Measurements from ENCODE around the gene RSPH3. TPM values are rescaled to one million over a fixed set of nuclear protein-coding genes. Genes with fewer than 3 reads are reported as not detected.

Gene RSPH3
- total RNA-seq, 1 donor: 6.4 TPM

DNA sequence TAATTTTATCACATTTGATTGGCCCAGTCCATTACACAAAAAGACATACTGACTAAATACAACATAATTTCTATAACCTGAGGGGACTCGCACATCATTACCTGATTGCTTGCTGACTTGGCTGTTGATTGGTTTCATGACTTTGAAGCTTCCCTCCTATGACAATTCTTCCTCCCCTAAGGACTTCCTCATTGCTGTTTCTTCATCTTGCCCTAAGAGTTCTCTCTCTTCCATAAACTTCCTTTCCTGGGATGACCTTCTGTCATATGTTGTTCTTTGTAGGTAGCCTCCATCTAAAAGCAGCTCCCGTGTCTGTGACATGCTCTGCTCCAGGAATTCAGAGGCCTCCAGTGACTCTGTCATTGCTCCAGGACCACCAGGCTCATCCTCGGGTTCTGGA, 22.6 kb downstream of the RSPH3 start:
- no peak for DNase-seq (ENCODE audit: low read depth)
- no peak overlapping the region for H3K4me3 ChIP-seq (ENCODE audit: low read depth, low read length)
- TF ChIP-seq, protein P1, sequence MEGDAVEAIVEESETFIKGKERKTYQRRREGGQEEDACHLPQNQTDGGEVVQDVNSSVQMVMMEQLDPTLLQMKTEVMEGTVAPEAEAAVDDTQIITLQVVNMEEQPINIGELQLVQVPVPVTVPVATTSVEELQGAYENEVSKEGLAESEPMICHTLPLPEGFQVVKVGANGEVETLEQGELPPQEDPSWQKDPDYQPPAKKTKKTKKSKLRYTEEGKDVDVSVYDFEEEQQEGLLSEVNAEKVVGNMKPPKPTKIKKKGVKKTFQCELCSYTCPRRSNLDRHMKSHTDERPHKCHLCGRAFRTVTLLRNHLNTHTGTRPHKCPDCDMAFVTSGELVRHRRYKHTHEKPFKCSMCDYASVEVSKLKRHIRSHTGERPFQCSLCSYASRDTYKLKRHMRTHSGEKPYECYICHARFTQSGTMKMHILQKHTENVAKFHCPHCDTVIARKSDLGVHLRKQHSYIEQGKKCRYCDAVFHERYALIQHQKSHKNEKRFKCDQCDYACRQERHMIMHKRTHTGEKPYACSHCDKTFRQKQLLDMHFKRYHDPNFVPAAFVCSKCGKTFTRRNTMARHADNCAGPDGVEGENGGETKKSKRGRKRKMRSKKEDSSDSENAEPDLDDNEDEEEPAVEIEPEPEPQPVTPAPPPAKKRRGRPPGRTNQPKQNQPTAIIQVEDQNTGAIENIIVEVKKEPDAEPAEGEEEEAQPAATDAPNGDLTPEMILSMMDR (IDR thresholded peaks at IDR 0.05; ENCODE audit: insufficient read depth, low read length): no peak

DNA sequence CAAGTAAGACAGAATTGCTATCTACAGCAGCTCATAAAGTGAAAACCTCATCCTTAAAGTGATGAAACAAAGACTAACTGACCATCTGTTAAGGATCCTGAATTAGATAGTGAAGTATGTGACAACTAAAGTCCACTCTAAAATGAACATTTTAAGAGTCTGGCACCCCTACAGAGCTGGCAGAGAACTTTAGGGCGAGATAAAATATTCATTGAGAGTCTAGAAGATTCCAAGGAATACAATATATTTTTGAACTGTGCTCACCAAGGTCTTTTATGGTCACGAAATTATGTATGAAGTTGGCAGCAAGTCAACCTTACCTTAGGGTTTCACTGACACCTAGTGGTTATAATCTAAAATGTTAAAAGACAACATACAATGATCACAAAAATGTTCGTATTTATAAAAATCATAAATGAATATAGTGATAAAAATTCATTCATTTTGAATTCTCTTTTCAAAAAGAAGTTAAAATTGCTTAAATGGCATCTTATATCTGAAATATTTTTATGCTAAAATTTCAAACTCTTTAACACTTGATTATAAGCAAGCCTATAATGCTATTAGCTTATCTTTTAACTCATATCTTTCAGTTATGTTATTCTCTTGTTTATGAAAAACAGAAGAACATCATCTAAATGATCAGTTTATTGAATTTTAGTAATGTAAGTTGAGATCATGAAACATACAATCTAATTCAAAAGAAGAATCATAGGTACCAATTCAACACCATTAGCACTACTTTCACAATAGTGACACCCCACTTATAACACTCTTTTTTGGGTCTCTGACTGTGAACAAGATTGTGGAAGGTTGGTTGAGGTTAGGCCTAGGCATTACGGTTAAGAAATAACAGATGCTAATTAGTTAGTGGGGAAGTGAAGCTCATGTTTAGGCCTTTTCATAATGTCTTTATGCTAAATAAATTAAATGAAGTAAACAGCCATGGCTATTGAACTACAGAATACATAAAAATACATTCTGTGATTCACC, 27.5 kb downstream of the RSPH3 start:
- DNase-seq (ENCODE audit: low read depth): peak; percentile 83
- TF ChIP-seq, protein P1 (IDR thresholded peaks at IDR 0.05; ENCODE audit: insufficient read depth, low read length): peak; percentile 35
- H3K4me3 ChIP-seq (ENCODE audit: low read depth, low read length): no peak overlapping the region

DNA sequence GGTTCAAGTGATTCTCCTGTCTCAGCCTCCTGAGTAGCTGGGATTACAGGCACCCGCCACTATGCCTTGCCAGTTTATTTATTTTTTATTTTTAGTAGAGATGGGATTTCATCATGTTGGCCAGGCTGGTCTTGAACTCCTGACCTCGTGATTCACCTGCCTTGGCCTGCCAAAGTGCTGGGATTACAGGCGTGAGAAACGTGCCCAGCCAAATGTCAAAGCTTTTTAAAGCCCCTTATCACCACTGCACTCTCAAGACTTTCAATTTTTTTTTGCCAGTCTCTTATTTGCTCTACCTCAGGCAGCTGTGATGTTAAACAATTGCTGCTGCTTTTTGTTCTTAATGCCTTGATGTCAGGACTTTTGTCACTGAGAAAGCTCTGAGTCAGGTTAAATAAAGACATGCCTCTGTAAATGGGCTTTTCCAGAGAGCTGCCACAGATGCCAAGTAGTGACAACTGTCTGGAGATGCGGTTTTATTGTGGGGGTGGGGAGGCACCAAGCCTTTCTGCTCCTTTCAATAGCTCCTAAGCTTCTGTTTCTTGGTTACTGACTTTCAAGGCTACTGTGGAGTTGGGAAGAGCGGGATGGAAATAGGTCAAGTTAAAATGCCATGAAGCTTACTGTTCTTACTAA, 29.2 kb downstream of the RSPH3 start:
- H3K4me3 ChIP-seq (ENCODE audit: low read depth, low read length): no peak overlapping the region
- TF ChIP-seq, protein P1 (IDR thresholded peaks at IDR 0.05; ENCODE audit: insufficient read depth, low read length): no peak
- peak; percentile 40 for DNase-seq (ENCODE audit: low read depth)

DNA sequence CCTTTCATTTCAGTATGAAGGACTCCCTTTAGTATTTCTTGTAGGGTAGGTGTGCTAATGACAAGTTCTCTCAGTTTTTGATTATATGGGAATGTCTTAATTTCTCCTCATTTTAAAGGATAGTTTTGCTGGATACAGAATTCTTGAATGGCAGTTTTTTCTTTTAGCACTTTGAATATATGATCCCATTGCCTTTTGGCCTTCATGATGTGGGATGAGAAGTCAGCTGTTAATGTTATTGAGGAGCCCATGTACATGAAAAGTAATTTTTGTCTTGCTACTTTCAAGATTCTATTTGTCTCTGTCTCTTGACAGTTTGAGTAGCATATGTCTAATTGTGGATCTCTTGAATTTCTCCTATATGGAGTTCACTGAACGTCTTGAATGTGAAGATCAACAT, 30.9 kb downstream of the RSPH3 start:
- TF ChIP-seq, protein P1 (IDR thresholded peaks at IDR 0.05; ENCODE audit: insufficient read depth, low read length): no peak
- no peak for DNase-seq (ENCODE audit: low read depth)
- no peak overlapping the region for H3K4me3 ChIP-seq (ENCODE audit: low read depth, low read length)

DNA sequence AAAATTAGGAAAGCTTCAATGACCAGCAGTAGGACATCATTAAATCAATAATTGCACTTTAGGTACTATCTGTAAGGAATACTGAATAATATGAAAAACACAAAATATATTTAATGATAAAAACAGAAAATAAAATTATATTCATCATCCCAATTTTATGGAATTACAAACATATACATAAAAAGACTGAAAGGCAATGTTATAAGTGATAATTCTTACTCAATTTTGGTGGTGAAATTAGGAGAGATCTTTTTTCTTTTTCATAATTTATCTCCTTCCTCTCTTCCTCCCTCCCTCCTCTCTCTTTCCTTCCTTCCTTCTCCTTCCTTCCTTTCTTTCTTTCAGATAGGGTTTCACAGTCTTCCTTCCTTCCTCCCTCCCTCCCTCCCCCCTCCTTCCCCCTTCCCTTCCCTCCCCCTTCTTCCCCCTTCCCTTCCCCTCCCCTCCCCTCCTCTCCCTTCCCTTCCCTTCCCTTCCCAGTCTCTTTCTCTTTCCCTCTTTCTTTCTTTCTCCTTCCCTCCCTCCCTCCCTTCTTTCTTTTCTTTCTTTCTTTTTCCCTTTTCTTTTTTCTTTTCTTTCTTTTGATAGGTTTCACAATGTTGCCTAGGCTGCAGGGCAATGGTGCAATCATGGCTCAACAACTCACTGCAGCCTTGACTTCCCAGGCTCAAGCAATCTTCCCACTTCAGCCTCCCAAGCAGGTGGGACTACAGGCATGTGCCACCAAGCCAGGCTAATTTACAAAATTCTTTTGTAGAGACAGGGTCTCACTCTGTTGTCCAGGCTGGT, 36.8 kb downstream of the RSPH3 start:
- no peak for DNase-seq (ENCODE audit: low read depth)
- TF ChIP-seq, protein P1 (IDR thresholded peaks at IDR 0.05; ENCODE audit: insufficient read depth, low read length): no peak
- H3K4me3 ChIP-seq (ENCODE audit: low read depth, low read length): no peak overlapping the region

DNA sequence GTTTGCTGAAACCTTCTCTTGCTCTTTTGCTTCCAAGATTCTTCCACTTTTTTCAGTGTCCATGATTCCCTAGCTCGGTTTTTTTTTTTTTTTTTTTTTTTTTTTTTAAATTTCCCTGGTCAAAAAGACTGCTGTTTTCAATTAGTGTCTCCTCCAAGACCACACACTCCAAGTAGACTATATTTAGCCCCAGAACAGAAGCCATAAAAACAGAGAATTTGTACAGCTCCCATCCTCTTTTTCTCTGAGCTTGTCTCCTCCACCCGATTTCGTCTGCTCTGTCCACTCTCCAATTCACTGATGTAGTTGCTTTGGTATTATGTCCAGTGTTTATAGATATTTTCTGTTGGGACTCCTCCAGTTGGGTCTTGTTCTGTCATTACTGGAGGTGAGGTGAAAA, 37.6 kb downstream of the RSPH3 start:
- TF ChIP-seq, protein P1 (IDR thresholded peaks at IDR 0.05; ENCODE audit: insufficient read depth, low read length): no peak
- H3K4me3 ChIP-seq (ENCODE audit: low read depth, low read length): no peak overlapping the region
- DNase-seq (ENCODE audit: low read depth): peak; percentile 14

Measured in fibroblast of the aortic adventitia (primary cell).